ENCODE measurements around the gene TNFSF12. TPM values are rescaled to one million over a fixed set of nuclear protein-coding genes. Genes with fewer than 3 reads are reported as not detected.
A peak's percentile ranks its signal among the peaks of the same experiment; 100 is the strongest.

The TNFSF12 gene, protein sequence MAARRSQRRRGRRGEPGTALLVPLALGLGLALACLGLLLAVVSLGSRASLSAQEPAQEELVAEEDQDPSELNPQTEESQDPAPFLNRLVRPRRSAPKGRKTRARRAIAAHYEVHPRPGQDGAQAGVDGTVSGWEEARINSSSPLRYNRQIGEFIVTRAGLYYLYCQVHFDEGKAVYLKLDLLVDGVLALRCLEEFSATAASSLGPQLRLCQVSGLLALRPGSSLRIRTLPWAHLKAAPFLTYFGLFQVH
- 10 to 100 TPM; 11.6 to 69.4 (median 15.8) TPM for total RNA-seq
- long read RNA-seq, donor 1, transcript TNFSF12-201 (7 exons, 1,553 nt) = major isoform, 50 of 84 reads
- long read RNA-seq, donor 1, transcript TNFSF12-202 (8 exons, 1,625 nt) = minor isoform, 6 of 84 reads
- long read RNA-seq, donor 1, partial matches to known transcripts = 5 of 84 reads
- long read RNA-seq, donor 1, other reads (novel, unspliced or antisense) = 19 of 84 reads
- long read RNA-seq, donor 2, partial matches to known transcripts = 4 of 6 reads
- long read RNA-seq, donor 2, other reads (novel, unspliced or antisense) = 1 of 6 reads

DNA sequence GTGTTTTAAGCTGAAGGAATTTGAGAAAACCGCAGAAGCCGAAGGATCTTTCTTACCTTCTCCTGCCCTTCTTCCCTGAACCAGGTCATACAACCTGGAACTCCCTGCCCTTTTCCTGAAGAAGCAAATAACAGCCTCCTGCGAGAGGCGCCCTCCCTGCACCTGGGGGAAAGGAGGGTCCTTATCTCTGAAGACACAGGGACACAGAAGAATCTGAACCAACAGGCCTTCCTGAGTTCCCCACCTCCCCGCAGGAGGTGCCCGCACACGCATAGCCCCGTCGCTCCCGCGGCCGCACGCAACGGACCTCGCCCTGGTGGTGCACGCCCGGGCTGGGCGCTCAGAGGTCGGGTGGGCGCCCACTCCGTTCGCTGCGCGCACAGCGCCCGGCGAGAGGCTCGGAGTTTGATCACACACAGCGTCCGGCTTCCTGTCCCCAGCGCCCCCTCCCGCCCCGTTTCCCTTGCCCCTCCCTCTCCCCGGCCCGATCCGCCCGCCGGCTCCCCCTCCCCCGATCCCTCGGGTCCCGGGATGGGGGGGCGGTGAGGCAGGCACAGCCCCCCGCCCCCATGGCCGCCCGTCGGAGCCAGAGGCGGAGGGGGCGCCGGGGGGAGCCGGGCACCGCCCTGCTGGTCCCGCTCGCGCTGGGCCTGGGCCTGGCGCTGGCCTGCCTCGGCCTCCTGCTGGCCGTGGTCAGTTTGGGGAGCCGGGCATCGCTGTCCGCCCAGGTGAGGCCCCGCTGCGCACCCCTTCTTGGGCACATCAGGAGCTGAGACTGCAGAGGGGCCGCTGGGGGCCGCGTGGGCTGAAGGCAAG, at the start of gene TNFSF12:
TNFSF12 (plus strand) TSS at position 474 of the 816 bp plus-strand sequence; CDS start at position 570, 96 bp downstream.
- H3K4me1 ChIP-seq (ENCODE audit: low read depth) = peaks cover 4% of the 10 kb centered on the region
- DNase-seq = peak; percentile 75 to 83 (median 80)
- intact Hi-C loops (cut with DNase I, micrococcal nuclease) = no loop called here
- no peak for TF ChIP-seq CTCF (IDR thresholded peaks at IDR 0.05)
- H3K36me3 ChIP-seq (ENCODE audit: low read depth) = no peaks in the 10 kb centered on the region
- ATAC-seq = peak; percentile 81
- peak within 1 kb of the TSS; percentile 29 for H3K4me3 ChIP-seq
- no peaks in the 10 kb centered on the region for H3K9me3 ChIP-seq

DNA sequence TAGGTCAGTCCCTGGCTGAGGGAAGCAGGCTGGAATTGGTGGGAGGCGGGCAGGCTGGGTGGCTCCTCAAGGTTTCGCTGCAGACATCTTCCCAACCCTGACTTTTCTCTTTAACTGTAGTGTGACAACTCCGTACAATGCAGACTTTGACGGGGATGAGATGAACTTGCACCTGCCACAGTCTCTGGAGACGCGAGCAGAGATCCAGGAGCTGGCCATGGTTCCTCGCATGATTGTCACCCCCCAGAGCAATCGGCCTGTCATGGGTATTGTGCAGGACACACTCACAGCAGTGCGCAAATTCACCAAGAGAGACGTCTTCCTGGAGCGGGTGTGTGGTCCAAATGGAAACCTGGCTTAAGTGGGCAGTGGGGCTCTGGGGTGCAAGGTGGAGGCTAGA, 49.7 kb upstream of the TNFSF12 start:
- DNase-seq (peak in 1 of 3 donors; percentile 19), ATAC-seq (no peak)

DNA sequence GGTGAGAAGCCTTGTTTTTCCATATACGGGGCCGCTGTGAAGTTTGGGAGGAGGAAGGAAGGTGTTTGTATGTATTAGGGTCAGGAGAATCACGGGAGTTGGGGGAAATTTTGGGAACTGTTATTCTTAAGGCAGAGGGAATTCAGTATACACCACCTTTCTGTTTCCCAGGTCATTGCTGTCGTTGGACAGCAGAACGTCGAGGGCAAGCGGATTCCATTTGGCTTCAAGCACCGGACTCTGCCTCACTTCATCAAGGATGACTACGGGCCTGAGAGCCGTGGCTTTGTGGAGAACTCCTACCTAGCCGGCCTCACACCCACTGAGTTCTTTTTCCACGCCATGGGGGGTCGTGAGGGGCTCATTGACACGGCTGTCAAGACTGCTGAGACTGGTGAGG, 47.1 kb upstream of the TNFSF12 start:
- Histone ChIP-seq H3K9me3 (no peaks in the 10 kb centered on the region), H3K4me1 (ENCODE audit: low read depth) (peaks cover 10% of the 10 kb centered on the region), H3K4me3 (no peak overlapping the region), H3K36me3 (ENCODE audit: low read depth) (peaks cover 27% of the 10 kb centered on the region)
- ATAC-seq (no peak), DNase-seq (peak in 1 of 3 donors; percentile 21)
- intact Hi-C loops (cut with DNase I, micrococcal nuclease) = no loop called here
- no peak for TF ChIP-seq CTCF (IDR thresholded peaks at IDR 0.05)

More for the DNA sequence above, 49.7 kb upstream of the TNFSF12 start:
- Histone ChIP-seq H3K9me3 (no peaks in the 10 kb centered on the region), H3K36me3 (ENCODE audit: low read depth) (peaks cover 27% of the 10 kb centered on the region), H3K4me3 (no peak overlapping the region), H3K4me1 (ENCODE audit: low read depth) (no peaks in the 10 kb centered on the region)
- no peak for TF ChIP-seq CTCF (IDR thresholded peaks at IDR 0.05)
- intact Hi-C loops (cut with DNase I, micrococcal nuclease) = no loop called here

DNA sequence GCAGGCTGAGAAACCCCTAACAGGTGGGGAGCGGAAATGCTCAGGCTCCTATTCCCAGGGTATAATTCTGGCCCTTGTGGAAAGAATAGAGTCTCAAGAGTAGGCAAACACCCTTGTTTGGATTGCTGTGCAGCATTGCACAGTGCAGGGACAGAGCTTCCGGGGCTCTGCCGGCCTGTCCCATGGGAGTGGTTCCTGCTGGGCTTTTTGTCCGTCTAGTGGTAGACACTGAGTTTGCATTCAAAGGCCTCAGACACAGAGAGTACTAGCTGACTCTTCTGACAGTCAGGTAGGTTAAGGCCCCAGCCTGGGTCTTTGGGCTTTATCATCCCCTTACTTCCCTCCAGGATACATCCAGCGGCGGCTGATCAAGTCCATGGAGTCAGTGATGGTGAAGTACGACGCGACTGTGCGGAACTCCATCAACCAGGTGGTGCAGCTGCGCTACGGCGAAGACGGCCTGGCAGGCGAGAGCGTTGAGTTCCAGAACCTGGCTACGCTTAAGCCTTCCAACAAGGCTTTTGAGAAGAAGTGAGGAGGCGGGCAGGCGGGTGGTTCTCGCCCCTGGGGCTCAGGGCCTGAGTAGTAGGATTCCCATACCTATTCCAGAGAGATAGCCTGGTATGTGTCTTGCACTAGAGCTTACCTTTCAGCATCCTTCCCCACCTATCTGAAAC, 46.5 kb upstream of the TNFSF12 start:
- H3K4me1 ChIP-seq (ENCODE audit: low read depth) = peaks cover 10% of the 10 kb centered on the region
- no peaks in the 10 kb centered on the region for H3K9me3 ChIP-seq
- ATAC-seq (peak; percentile 15), DNase-seq (peak in 1 of 3 donors; percentile 27)
- intact Hi-C loops (cut with DNase I, micrococcal nuclease) = no loop called here
- TF ChIP-seq CTCF (IDR thresholded peaks at IDR 0.05) = no peak
- peaks cover 27% of the 10 kb centered on the region for H3K36me3 ChIP-seq (ENCODE audit: low read depth)
- H3K4me3 ChIP-seq = no peak overlapping the region

- Histone ChIP-seq H3K9me3 (no peaks in the 10 kb centered on the region), H3K36me3 (ENCODE audit: low read depth) (peaks cover 31% of the 10 kb centered on the region), H3K4me3 (no peak overlapping the region), H3K4me1 (ENCODE audit: low read depth) (peaks cover 10% of the 10 kb centered on the region)
- TF ChIP-seq CTCF (IDR thresholded peaks at IDR 0.05) = no peak
- DNase-seq = peak in 1 of 3 donors; percentile 36
- ATAC-seq = peak; percentile 28
- intact Hi-C loops (cut with DNase I, micrococcal nuclease) = no loop called here
Measured at GRCh38 chr17:7502987-7503386, 45.9 kb upstream of the TNFSF12 start.
